K562 (cell line): ENCODE data around the gene PAX5. TPM values are rescaled to one million over a fixed set of nuclear protein-coding genes. Genes with fewer than 3 reads are reported as not detected.

Experiments
- ATAC-seq: fragments of 200-7000 bp; cut with Tn5 transposase; 3 replicates; pipeline ENCODE4 v1.9.1; 2020; ENCODE audit warnings: moderate library complexity
- BruUV-seq: library from RNA; stranded (reverse); fragments of 400-500 nt; replicated peaks from 2 replicates; lab custom pipeline; 2021; lab: Mats Ljungman, UMichigan
- CTCF ChIA-PET: fragments of 300-600 bp; formaldehyde crosslinking; extraction: SDS; loops from one replicate; lab custom pipeline; 2021; ENCODE audit warnings: low intra/inter-chr PET ratio; lab: Yijun Ruan, JAX
- POLR2A ChIA-PET: fragments of 300-600, 350-650 bp; sonication (Branson Sonifier 250); formaldehyde crosslinking; extraction: SDS; loops from one replicate; lab custom pipeline; 2021; ENCODE audit warnings: antibody characterized with exemption, inconsistent platforms; lab: Yijun Ruan, JAX
- DNase-seq, 4 experiments: peaks; one replicate each; pipeline versions ENCODE4 v3.0.0 to v3.0.0-alpha.2; 2011 to 2018; ENCODE audit warnings: low spot score in 3 of 4, mixed read lengths in 3 of 4; ENCODE audit errors: extremely low read depth in 1 of 4
- FAIRE-seq: peaks from 2 replicates; lab custom pipeline; 2011; peaks lifted over from hg19 to GRCh38; lab: Jason Lieb, UNC
- H2AFZ ChIP-seq: 2 replicates; pipeline ENCODE4 v1.6.0; 2011; ENCODE audit warnings: low read depth, low read length, control low read depth, inconsistent platforms
- H3K27ac ChIP-seq: fragments of 200-600 bp; 3 replicates; pipeline ENCODE4 v1.8.0; 2011; ENCODE audit warnings: low read depth, mild to moderate bottlenecking, control low read depth, inconsistent platforms, low read length, moderate library complexity, mixed read lengths; ENCODE audit errors: extremely low read depth
- H3K27me3 ChIP-seq, 2 experiments: fragments of 300-600 bp in 1 of 2; 2 replicates in 1 of 2; 3 replicates in 1 of 2; pipeline versions ENCODE4 v1.6.0 to v1.8.0; 2011; ENCODE audit warnings: inconsistent platforms in 2 of 2, low read length in 2 of 2, mild to moderate bottlenecking in 1 of 2, mixed read lengths in 1 of 2, moderate library complexity in 1 of 2; ENCODE audit not compliant: control insufficient read depth in 2 of 2, insufficient read depth in 2 of 2
- H3K36me3 ChIP-seq: fragments of 300-600 bp; 3 replicates; pipeline ENCODE4 v1.8.0; 2011; ENCODE audit warnings: mild to moderate bottlenecking, low read length, inconsistent platforms; ENCODE audit not compliant: control insufficient read depth, insufficient read depth
- H3K4me1 ChIP-seq, 2 experiments: fragments of 200-600 bp in 1 of 2; replicated peaks in 1 of 2; 2 replicates in 1 of 2; 3 replicates in 1 of 2; pipeline versions ENCODE4 v1.5.1 to v1.8.0; 2011; ENCODE audit warnings: inconsistent platforms in 2 of 2, low read length in 2 of 2, mild to moderate bottlenecking in 1 of 2, mixed read lengths in 1 of 2, moderate library complexity in 1 of 2; ENCODE audit not compliant: control insufficient read depth in 2 of 2, insufficient read depth in 2 of 2
- H3K4me2 ChIP-seq: 2 replicates; pipeline ENCODE4 v1.6.1; 2011; ENCODE audit warnings: low read length, control low read depth, inconsistent platforms, mixed read lengths; ENCODE audit not compliant: insufficient read depth
- H3K4me3 ChIP-seq: fragments of 200-600 bp; sonication (generic), shearing (Covaris generic); 2 replicates; pipeline ENCODE4 v1.5.1; 2016; ENCODE audit warnings: control low read depth, inconsistent platforms
- H3K79me2 ChIP-seq: fragments of 200-600 bp; 3 replicates; pipeline ENCODE4 v1.8.0; 2011; ENCODE audit warnings: low read length, inconsistent platforms; ENCODE audit not compliant: control insufficient read depth, insufficient read depth
- H3K9ac ChIP-seq, 2 experiments: 2 replicates each; pipeline versions ENCODE4 v1.6.0 to v1.6.1; 2011; ENCODE audit warnings: low read depth in 2 of 2, low read length in 2 of 2, control low read depth in 1 of 2, inconsistent platforms in 1 of 2, mild to moderate bottlenecking in 1 of 2, mixed read lengths in 1 of 2; ENCODE audit not compliant: insufficient read depth in 1 of 2
- H3K9me1 ChIP-seq: one replicate; pipeline ENCODE4 v1.6.0; 2011; ENCODE audit warnings: inconsistent platforms, mild to moderate bottlenecking, low read length, moderate library complexity; ENCODE audit not compliant: control insufficient read depth, insufficient read depth
- H3K9me3 ChIP-seq: replicated peaks from 2 replicates; pipeline ENCODE4 v1.5.1; 2011; ENCODE audit warnings: low read depth, low read length, inconsistent platforms; ENCODE audit not compliant: control insufficient read depth, insufficient read depth
- H4K20me1 ChIP-seq: replicated peaks from 2 replicates; pipeline ENCODE4 v1.6.1; 2011; ENCODE audit warnings: low read length, inconsistent platforms, mixed read lengths; ENCODE audit not compliant: control insufficient read depth, insufficient read depth
- AFF1 ChIP-seq, 2 experiments: fragments of 450-650 bp; IDR thresholded peaks; 2 replicates each; pipeline ENCODE4 v1.6.1; 2018; ENCODE audit warnings: mild to moderate bottlenecking in 2 of 2, low read depth in 1 of 2; ENCODE audit not compliant: partially characterized antibody in 2 of 2
- SETDB1 ChIP-seq: IDR thresholded peaks from one replicate; pipeline ENCODE4 v1.6.1; 2012; ENCODE audit warnings: low read length, control low read depth, inconsistent platforms
- SMARCA4 ChIP-seq: fragments of 450-650 bp; IDR thresholded peaks from 2 replicates; pipeline ENCODE4 v1.6.1; 2016
- ZNF134 ChIP-seq: fragments of 250-450 bp; sonication (Bioruptor Pico); conservative IDR thresholded peaks from 2 replicates; pipeline ENCODE4 v1.4.0; 2020
- ZNF23 ChIP-seq: fragments of 250-450 bp; sonication (Bioruptor Pico); IDR thresholded peaks from 2 replicates; pipeline ENCODE4 v1.4.0; 2020; ENCODE audit warnings: mild to moderate bottlenecking
- WGBS: fragments of 100-300 bp; shearing (Covaris generic); methylation state at CpG from one replicate; pipeline ENCODE4 v1.1.6; 2016; ENCODE audit warnings: low coverage, mixed read lengths; ENCODE audit not compliant: insufficient coverage; ENCODE audit errors: missing lambda C conversion rate; 5-methylcytosine and 5-hydroxymethylcytosine counted together
- in situ Hi-C: fragments of 300-500 bp; cut with MboI; formaldehyde crosslinking; loops from 4 replicates; pipeline ENCODE4 v1.15.0; 2018; ENCODE audit warnings: inconsistent platforms, mixed read lengths
- intact Hi-C: fragments of 100-400 bp; cut with micrococcal nuclease; formaldehyde crosslinking; loops from 2 replicates; pipeline ENCODE4 v1.14.2; 2022
- polyA plus RNA-seq, 8 experiments: library from polyadenylated mRNA; depleted of rRNA in 4 of 8; stranded (reverse) in 5 of 8; unstranded in 3 of 8; fragments of >200 nt; fragmentation: Nextera tagmentation in 2 of 8; fragmentation: Illumina TruSeq in 1 of 8; extraction: Ambion mirVana in 2 of 8; extraction: Trizol in 1 of 8; gene quantifications; 2 replicates each; pipeline versions ENCODE4 v1.2.1 to v1.2.3, GENCODE V29; 2011 to 2014; ENCODE audit warnings: inconsistent platforms in 1 of 8, missing spikeins in 1 of 8
- total RNA-seq, 7 experiments: library from RNA; depleted of rRNA in 6 of 7; stranded (reverse); fragments of >200 nt in 6 of 7; fragmentation: Illumina TruSeq in 2 of 7; extraction: Trizol in 2 of 7; gene quantifications; 2 replicates each; pipeline versions ENCODE4 v1.2.1 to v1.2.3, GENCODE V29; 2011 to 2021; ENCODE audit warnings: low replicate concordance in 1 of 7

Gene PAX5
- total and polyA plus RNA-seq, 9 of the 15 experiments (the other 6 are each of a cell fraction or from before 2014, with no cell fraction given) = 0.03 to 0.09 TPM; not detected in 7

DNA sequence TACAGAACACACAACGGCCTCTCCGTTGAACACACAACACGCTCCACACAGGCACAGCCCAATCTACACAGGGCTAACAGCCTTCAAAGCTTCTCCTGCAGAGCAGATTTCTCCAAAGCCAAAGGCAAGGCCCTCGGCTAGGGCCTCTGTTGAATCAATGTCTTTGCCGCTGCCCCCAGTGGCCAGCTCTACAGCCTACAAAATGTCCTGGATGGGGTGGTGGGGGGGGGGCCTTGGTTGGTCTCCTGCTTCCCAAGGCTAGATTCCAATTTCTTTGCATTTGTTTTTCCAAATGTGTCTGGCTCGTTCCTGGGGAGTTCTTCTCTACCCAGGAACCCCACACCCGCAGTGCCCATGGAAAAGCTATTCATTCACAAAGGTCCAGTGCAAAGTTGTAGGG lies 167.2 kb downstream of the PAX5 start (continued):
- TF ChIP-seq AFF1 (IDR thresholded peaks at IDR 0.05; ENCODE audit: low read depth in 1 of 2, partially characterized antibody in 2 of 2) (no peak), ZNF23 (CRISPR knock-in tag) (no peak), SMARCA4 (no peak)
- TF ChIP-seq, all 486 proteins: peak for 0

DNA sequence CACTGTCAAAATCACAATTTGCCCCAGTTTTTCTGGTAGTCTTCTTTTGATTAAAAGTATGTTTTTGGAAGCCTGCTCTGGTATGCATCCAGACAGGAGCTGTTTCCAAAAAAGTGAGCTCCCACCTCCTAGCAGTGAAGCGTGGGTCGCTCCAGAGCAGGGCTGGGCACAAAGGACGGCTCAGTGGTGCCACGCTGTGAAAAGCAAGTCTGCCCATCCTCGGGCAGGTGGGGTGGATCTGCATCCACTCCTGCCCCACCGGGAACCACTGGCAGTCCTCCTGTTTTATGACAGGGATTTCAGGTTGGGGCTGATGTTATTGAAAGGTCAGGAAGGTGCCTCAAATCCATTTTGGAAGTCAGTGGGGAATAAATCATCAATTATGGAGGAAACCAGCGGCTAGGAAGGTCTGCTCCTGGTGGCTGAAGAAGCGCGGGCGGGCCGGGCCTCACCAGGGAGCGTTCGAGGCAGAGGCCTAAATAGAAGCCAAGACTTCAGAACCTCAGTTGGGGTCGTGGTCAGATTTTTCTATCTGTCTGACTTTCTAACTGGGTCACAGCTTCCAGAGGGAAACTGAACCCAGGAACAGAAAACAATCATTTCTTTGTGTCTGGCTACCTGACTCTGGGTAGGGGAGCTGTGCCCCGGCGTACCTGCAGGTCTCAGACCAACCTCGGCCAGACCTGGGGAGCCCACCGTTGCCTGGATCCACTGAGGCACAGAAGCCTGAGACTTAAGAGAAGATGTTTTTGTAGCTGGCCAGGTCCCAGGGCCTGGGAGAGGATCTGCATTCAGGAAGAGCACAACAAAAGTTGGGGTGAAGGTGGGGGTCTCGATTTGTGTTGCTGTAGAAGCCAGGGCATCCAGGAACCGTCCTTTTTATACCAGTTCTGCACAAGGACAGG lies 168.1 kb downstream of the PAX5 start:
- no peak for ATAC-seq
- intact Hi-C loops (loop anchor here (5.0 kb wide), 1 partner anchor 69 kb away; no protein-coding TSS in a partner anchor), in situ Hi-C loops (no loop called here)
- no peak for FAIRE-seq
- Histone ChIP-seq H3K4me3 (no peak overlapping the region), H3K4me2 (no peak overlapping the region), H3K36me3 (no peaks in the 10 kb centered on the region), H4K20me1 (no peaks in the 10 kb centered on the region), H3K27ac (no peak overlapping the region), H2AFZ (no peak overlapping the region), H3K9me1 (no peaks in the 10 kb centered on the region), H3K79me2 (no peaks in the 10 kb centered on the region), H3K9me3 (no peaks in the 10 kb centered on the region), H3K4me1 (no peaks in the 10 kb centered on the region; a peak in 1 of 5 replicates), H3K9ac (no peak overlapping the region), H3K27me3 (peaks cover 6 to 51% of the 10 kb centered on the region in 2 experiments; a peak in 3 of 5 replicates)
- TF ChIP-seq SETDB1 = no peak
- peak; percentile 78 for TF ChIP-seq ZNF134
- no TSS peak for BruUV-seq
- POLR2A ChIA-PET = no interaction called here
- DNase-seq = no peak
- CTCF ChIA-PET = no interaction called here
- WGBS = 1% methylated on average over 20 of the region's 20 CpGs
